Stomach (tissue), 4 donors: Measurements from ENCODE around the gene MUSK.

Experiments
- CTCF ChIP-seq, 7 experiments: fragments of 450-650 bp in 4 of 7; fragments of 200-600 bp in 3 of 7; sonication (generic) in 3 of 7; IDR thresholded peaks; one replicate each; pipeline ENCODE4 v1.5.1; 2016 to 2019; ENCODE audit warnings: antibody characterized with exemption in 7 of 7, control low read depth in 2 of 7, mild to moderate bottlenecking in 1 of 7
- POLR2A ChIP-seq, 4 donors: fragments of 450-650 bp; IDR thresholded peaks; one replicate each; pipeline ENCODE4 v1.6.1; 2016; ENCODE audit warnings: antibody characterized with exemption in 4 of 4, control low read depth in 2 of 4, mild to moderate bottlenecking in 1 of 4, moderate library complexity in 1 of 4
- POLR2AphosphoS5 ChIP-seq, 3 donors: sonication (generic); formaldehyde crosslinking; IDR thresholded peaks; one replicate each; pipeline ENCODE4 v1.6.1; 2016; ENCODE audit warnings: antibody characterized with exemption in 3 of 3

DNA sequence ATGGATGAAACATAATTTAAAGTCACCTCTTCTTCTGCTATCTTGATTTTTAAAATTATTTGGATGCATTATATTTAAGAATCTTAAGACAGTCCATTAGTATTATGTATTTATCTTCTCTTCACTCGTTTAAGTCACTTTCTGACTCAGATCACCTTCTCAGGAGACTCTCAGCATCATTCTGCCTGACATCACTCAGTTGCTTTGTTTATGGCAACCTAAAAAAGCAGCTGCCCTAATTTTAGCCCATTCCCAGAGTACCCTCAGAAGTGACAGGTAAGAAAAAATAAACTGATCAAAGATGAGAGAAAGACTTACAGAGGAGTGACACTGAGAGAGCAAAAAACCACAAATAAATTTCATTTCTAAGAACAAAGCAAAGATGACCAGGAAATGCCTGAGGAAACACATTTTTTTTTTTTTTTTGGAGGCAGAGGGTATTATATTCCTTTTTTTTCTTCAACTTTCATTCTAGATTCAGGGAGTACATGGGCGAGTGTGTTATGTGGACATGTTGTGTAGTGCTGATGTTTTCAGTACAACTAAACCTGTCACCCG lies 140.5 kb downstream of the MUSK start:
- TF ChIP-seq POLR2AphosphoS5 (IDR thresholded peaks at IDR 0.05) (no peak), CTCF (IDR thresholded peaks at IDR 0.05) (no peak), POLR2A (IDR thresholded peaks at IDR 0.05) (no peak)
